Neuron (in vitro differentiated cells): Measurements from ENCODE around the gene PANK4.

ENCODE experiments used
- H2AFZ ChIP-seq: one replicate; pipeline ENCODE4 v1.6.1; 2013; ENCODE audit warnings: low read depth, mild to moderate bottlenecking, inconsistent platforms, low read length, moderate library complexity
- H3K27me3 ChIP-seq: one replicate; pipeline ENCODE4 v1.6.1; 2013; ENCODE audit warnings: low read length; ENCODE audit not compliant: insufficient read depth
- H3K36me3 ChIP-seq: one replicate; pipeline ENCODE4 v1.6.1; 2013; ENCODE audit warnings: low read length; ENCODE audit not compliant: insufficient read depth
- H3K4me1 ChIP-seq: one replicate; pipeline ENCODE4 v1.6.1; 2013; ENCODE audit warnings: low read length; ENCODE audit not compliant: insufficient read depth
- H3K4me3 ChIP-seq: 2 replicates; pipeline ENCODE4 v1.5.1; 2013; ENCODE audit warnings: mild to moderate bottlenecking, low read length, moderate library complexity
- H3K9me3 ChIP-seq: one replicate; pipeline ENCODE4 v1.6.1; 2013; ENCODE audit warnings: low read length

The PANK4 gene

DNA sequence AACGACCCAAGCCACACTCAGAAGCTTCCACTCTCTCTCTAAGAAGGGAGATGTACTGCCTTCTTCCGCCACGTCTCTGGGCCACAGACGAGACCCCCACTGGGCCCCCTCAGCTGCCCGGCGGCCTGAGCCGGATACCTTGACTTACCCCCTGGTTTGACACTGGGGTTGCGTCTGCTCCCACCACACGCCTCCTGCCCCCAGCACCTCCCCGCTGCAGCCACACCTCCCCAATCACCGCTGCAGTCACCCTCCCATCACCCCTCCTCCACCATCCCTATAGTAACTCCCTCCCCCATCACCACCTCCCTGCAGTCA, 10.7 kb downstream of the PANK4 start:
- H3K36me3 ChIP-seq: peaks cover 91% of the 10 kb centered on the region
- no peaks in the 10 kb centered on the region for H3K9me3 ChIP-seq
- H3K4me1 ChIP-seq: no peaks in the 10 kb centered on the region
- H3K4me3 ChIP-seq: no peak overlapping the region
- H3K27me3 ChIP-seq: no peaks in the 10 kb centered on the region
- H2AFZ ChIP-seq: no peak overlapping the region

DNA sequence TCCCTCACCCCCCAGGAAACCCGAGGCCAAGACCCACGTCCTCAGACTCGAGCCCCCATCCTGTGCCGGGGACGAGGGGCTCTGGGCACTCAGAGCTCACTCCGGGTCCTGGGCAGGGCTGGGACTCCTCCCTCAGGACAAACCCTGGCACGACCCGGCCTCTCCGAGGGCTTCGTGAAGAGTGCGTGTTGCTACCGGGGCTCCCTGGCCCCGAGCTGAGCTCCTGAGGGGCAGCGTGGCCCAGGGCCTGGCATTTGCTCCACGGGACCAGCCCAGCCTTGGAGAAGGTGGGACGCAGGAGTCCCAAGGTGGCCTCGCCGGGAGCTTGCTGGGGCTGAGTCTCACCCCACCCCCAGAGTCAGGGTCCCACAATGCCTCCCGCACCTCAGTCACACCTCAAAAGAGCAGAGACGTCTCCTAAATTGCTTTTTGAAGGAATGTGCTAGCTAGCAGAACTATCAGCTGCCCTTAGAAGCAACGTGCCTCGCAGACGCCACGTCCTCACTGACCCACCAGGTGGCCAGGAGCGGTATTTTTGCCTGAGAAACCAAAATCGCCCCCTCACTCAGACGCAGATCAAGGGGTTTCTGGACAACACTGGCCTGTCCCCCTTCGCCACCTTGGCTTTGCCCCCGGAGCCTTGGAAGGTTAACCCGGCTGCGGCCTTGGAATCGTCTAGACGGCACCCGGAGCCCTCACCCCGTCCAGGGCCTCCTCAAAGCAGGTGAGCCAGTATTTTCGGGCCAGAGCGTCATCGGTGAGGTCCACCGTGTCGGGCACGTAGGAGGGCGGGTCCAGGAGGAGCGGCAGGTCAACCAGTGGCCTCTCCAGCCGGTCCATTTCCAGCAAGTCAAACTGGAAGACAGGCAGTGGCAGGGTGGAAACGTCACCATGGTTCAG, 11.3 kb downstream of the PANK4 start:
- Histone ChIP-seq H3K4me3 (no peak overlapping the region), H3K27me3 (no peaks in the 10 kb centered on the region), H3K36me3 (peaks cover 93% of the 10 kb centered on the region), H3K4me1 (no peaks in the 10 kb centered on the region), H3K9me3 (no peaks in the 10 kb centered on the region), H2AFZ (no peak overlapping the region)

DNA sequence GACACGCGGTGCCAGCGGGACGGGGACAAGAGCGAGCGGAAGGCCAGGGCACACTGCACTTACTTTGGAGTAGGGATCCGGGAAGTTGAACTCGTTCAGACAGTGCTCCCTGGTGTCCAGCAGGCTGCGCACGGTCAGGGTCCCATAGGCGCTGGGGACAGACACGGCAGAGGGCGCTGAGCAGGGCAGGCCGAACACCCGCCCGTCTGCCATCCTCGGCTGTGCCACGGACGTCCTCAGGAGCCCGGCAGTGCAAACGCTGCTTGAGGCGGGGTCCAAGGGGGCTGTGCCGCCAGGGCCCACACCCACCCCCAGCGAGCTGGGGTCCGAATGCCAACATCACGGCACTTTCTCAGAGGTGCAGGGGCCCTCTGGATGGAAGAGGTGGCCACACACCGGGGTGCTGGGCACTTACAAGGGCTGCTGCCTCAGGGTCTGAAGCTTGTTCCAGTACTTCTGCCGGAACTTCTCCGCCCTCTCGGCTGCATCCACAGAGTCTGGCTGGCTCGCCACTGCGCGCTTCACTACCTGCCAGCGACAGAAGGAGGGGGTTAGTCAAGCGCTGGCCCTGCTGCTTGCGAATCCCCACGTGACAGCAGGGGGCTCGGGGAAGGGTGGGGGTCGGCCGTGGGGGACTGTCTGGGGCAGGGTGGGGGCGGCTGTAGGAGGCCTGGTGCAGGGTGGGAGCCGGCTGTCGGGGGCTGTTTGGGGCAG, 12.3 kb downstream of the PANK4 start:
- H3K4me3 ChIP-seq: no peak overlapping the region
- H2AFZ ChIP-seq: no peak overlapping the region
- H3K9me3 ChIP-seq: no peaks in the 10 kb centered on the region
- peaks cover 93% of the 10 kb centered on the region for H3K36me3 ChIP-seq
- no peaks in the 10 kb centered on the region for H3K4me1 ChIP-seq
- no peaks in the 10 kb centered on the region for H3K27me3 ChIP-seq

DNA sequence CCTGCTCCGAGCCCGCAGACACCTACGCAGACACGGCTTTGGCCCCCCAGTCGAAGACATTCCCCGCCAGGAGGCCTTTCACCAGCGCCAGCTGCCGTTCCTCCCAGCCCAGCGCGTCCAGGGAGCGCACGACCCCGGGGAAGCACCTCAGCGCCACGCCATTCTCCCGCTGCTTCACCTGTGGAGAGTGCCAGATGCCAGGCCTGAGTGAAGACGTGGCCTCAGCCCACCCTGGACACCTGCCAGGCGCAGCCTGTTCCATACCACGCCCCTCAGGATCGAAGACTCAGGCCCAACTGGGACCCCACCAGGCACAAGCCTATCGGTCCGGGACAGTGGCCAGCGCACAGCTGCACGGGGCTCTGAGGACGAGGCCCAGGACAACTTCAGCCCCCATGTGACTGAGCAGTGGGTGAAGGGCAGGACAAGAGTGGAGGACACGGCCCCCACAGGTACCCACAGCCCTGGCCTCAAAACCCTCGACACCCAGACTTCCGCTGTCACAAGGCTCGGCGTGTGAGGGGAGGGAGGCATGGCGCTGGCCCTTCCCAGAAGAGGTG, 13.5 kb downstream of the PANK4 start:
- peaks cover 92% of the 10 kb centered on the region for H3K36me3 ChIP-seq
- no peaks in the 10 kb centered on the region for H3K4me1 ChIP-seq
- H3K4me3 ChIP-seq: no peak overlapping the region
- no peak overlapping the region for H2AFZ ChIP-seq
- no peaks in the 10 kb centered on the region for H3K27me3 ChIP-seq
- H3K9me3 ChIP-seq: no peaks in the 10 kb centered on the region

DNA sequence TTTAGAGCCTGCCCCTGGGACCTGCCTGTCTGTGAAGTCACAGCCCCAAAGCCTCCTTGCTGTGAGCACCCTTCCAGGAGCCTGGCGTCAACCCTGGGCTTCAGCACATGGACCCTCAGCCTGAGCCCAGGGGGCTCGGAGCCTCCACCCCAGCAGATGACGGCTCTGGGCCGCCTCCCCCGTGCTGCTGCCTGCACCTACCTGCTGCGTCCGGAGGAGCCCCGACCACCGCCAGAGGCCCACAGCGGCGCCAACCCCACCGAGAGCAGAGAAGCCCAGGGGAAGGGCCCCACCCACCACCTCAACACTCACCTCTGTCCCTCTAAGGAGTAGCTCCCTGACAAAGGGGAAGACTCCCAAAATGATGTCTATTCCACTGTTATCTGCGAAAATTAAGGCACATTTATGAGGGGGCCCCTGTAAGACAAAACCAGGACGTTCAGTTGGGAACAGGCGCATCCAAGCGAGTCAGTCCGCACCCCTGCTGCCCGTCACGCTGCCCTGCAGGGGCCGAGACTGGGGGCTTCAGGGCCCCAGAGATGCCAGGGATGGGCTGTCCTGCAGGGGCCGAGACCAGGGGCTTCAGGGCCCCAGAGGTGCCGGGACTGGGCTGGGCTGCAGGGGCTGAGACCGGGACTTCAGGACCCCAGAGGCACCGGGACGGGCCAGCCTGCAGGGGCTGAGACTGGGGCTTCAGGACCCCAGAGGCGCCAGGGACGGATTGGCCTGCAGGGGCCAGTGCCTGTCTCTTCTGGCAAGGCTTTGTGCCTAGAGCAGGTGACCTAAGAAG, 15.8 kb downstream of the PANK4 start:
- Histone ChIP-seq H3K4me3 (no peak overlapping the region), H3K36me3 (peaks cover 72% of the 10 kb centered on the region), H3K9me3 (no peaks in the 10 kb centered on the region), H3K27me3 (no peaks in the 10 kb centered on the region), H3K4me1 (peaks cover 3% of the 10 kb centered on the region), H2AFZ (no peak overlapping the region)

DNA sequence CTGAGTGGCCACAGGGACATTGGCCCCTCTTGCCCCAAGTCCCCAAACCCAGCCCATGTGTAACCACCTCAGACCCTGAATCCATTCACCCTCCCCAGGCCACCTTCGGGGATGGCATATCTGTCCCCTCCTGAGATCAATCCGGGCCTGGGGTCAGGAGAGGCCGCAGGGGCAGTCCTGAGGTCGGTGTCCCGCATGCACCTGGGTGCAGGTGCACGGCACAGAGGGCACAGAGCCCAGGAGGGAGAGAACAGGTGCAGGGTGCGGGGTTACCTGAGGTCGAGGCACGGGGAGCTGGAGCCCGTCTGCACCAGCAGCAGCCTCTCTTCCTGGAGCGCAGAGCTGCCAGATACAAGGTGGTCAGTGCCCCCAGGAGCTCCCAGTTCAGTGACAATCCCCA, 16.8 kb downstream of the PANK4 start:
- Histone ChIP-seq H3K4me1 (peaks cover 3% of the 10 kb centered on the region), H2AFZ (no peak overlapping the region), H3K9me3 (no peaks in the 10 kb centered on the region), H3K27me3 (no peaks in the 10 kb centered on the region), H3K4me3 (no peak overlapping the region), H3K36me3 (peaks cover 65% of the 10 kb centered on the region)

- H3K4me3 ChIP-seq: no peak overlapping the region
- H3K4me1 ChIP-seq: peaks cover 3% of the 10 kb centered on the region
- H2AFZ ChIP-seq: no peak overlapping the region
- H3K9me3 ChIP-seq: no peaks in the 10 kb centered on the region
- H3K27me3 ChIP-seq: no peaks in the 10 kb centered on the region
- H3K36me3 ChIP-seq: peaks cover 59% of the 10 kb centered on the region
Measured at GRCh38 chr1:2508751-2509150, 17.6 kb downstream of the PANK4 start.

DNA sequence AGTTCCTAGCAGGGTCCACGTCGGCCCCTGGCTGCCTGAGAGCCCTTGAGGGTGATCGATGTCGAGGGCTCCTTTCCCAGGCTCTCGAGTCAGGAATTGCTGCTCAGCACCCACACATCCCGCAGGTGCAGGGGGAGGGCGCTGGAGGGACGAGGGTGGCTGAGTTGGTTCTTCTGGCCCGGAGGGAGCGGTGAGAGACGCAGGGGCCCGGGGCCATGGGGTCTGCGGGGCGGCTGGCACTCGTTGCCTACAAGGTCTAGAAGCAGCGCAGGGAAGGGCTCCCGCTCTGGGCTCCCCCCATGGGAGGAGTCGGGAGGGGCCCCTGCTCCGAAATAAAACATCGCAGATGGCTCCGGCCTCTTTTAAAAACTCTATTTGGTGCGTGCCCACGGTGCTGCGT, 18.2 kb downstream of the PANK4 start:
- Histone ChIP-seq H3K9me3 (no peaks in the 10 kb centered on the region), H3K36me3 (peaks cover 53% of the 10 kb centered on the region), H3K27me3 (no peaks in the 10 kb centered on the region), H3K4me3 (no peak overlapping the region), H2AFZ (no peak overlapping the region), H3K4me1 (peaks cover 3% of the 10 kb centered on the region)

DNA sequence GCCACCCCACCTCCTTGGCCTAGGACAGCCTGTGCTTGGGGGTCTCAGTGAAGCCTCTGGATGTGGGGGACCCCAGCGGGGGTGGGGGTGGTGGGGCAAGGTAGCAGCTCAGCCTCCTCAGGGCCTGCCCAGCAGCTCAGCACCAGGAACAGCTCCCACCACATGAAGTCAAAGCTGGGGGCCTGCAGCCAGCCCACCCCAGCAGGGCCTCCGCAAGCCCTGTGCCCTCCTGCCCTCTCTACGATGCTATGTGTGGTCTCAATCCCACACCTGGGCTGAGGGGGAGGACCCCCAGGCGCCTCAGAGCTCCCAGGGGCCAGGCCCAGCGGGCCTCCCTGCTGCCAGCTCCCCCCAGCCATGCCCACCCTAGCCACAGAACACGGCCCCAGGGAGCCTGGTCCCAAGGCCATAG, 18.6 kb downstream of the PANK4 start:
- Histone ChIP-seq H3K9me3 (no peaks in the 10 kb centered on the region), H3K4me1 (peaks cover 3% of the 10 kb centered on the region), H3K36me3 (peaks cover 49% of the 10 kb centered on the region), H3K27me3 (no peaks in the 10 kb centered on the region), H3K4me3 (no peak overlapping the region), H2AFZ (no peak overlapping the region)

DNA sequence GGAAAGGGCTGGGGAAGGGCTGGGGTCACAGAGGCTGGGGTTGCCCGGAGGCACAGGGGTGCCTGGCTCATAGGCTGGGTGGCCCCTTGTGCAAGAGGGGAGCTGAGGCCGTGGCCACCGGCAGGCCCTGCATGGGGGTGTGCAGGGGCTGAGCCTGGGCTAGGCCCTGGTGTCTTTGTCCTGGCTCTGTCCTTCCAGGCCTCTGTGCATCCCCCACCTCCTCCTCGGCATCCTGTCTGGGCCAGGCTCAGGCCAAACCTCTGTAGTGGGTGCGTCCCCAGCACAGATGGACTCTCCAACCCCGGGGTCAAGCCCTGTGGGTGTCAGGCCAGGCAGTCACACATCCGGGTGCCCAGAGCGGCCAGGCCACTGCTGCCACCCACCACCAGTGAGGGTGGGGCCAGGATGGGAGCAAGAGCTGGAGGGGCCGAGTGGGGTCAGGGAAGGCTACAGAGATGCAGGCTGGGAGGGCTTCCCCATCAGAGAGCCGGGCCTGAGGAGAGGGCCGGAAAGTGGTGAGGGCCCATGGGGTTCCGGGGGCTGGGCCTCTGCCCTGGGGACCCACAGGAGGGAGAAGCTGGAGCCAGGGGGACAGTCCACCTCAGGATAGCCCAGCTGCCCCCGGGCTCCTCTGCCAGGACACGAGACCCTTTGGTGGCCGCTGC, 19.4 kb downstream of the PANK4 start:
- Histone ChIP-seq H3K4me3 (no peak overlapping the region), H3K4me1 (peaks cover 3% of the 10 kb centered on the region), H3K9me3 (no peaks in the 10 kb centered on the region), H2AFZ (no peak overlapping the region), H3K36me3 (peaks cover 43% of the 10 kb centered on the region), H3K27me3 (no peaks in the 10 kb centered on the region)

GRCh38 chr1:2506007-2506860, 20.2 kb downstream of the PANK4 start:
- H2AFZ ChIP-seq: no peak overlapping the region
- peaks cover 3% of the 10 kb centered on the region for H3K4me1 ChIP-seq
- peaks cover 35% of the 10 kb centered on the region for H3K36me3 ChIP-seq
- H3K27me3 ChIP-seq: no peaks in the 10 kb centered on the region
- no peak overlapping the region for H3K4me3 ChIP-seq
- no peaks in the 10 kb centered on the region for H3K9me3 ChIP-seq

DNA sequence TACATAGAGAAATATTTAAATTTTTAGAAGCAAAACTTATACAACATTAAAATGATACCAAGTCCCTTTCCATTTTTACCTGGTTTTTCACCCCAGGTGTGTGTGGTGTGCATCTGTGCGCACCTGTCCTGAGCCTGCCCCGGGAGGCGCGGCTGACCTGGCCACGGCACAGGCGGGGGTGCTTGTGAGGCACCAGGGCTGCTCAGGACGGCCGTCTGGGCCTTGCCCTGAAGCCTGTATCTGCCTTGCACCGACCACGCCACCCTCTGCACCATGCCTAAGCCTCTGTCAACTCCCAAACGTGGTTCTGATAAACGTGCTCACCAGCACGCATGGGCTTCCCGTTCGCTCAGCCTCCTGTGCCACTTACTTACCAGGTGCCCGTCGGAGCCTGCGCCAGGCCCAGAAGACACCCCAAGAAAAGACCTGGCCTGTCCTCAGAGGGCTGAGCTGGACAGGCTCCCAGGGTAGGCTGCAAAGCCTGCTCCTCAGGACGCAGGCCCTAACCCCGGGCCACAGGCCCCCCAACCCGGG, 20.9 kb downstream of the PANK4 start:
- Histone ChIP-seq H3K4me1 (peaks cover 3% of the 10 kb centered on the region), H2AFZ (no peak overlapping the region), H3K9me3 (no peaks in the 10 kb centered on the region), H3K27me3 (no peaks in the 10 kb centered on the region), H3K36me3 (peaks cover 28% of the 10 kb centered on the region), H3K4me3 (no peak overlapping the region)
